NCI-H510A (cell line): ENCODE data around the gene LGALS9.
"Not testable (repeated sequence)": the region's sequence is repeated elsewhere in the genome, so short reads cannot be mapped to it uniquely, and the experiment has no call there.

Source experiments
- DNase-seq: peaks from one replicate; lab custom pipeline; 2025; lab: John Stamatoyannopoulos, UW

LGALS9 gene

DNA sequence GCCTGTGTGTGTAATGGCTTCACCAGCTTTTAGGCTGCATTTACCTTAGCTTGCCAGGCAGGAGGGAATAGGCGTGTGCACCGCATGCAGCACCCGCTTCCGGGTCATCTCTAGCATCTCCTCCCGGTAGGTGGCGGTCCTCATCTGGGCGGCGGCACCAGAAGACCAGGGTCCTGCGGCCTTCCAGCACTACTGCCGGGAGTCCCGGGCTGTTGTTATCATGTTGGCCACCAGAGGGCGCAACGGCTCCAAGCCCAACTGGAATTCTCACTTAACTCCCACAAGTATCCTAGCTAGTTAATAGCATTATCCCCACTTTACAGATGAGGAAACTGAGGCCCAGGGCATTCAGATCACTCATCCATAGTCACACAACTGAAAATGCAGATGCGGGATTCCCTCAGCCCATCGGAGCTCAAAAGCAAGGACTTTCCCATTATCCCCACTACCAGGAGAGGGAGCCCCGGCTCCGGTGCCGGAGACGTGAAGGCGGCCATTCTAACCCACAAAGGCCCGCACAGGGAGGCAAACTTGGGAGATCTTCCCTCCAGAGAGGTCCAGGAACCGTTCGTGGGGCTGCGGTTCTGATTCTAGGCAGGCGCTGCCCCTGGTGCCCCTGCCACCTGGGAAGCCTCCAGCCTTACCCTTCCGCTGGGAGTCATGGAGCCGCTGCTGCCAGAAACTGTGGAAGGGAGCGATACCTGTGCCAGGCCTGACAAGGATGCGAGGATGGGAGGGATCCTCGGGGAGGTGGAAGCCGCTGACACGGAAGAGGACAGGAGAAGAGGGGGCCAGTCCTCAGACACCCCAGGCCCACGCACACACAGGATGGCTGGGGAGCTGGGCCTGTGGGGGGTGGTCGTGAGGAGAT, 23.9 kb downstream of the LGALS9 start:
- DNase-seq, result peak; percentile 61

DNA sequence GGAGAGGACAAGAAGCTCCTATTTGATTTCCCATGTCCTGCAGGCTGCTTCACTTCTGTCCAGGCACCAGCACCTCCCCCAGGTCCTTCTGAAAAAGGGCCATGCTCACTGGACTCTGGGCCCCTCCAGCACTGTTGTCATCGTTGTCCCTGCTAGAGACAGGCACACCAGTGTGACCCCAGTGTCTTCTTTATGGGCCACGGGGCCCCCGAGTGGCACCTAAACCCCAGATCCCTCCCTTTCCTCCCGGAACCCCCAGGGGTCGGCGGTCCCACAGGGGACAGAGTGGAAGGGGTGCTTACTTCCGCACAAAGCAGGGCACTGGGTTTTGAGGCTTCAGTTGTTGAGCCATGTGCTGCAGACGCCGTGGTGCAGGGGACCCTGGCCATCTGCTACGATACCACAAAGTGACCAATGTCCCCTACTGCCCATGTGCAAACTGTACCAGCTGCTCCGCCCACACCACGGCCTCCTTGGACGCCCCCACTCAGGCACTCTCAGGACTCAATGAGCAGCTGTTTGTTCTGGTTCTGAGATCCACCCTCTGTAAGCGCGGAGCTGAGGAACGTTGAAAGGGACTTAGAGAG, 24.6 kb downstream of the LGALS9 start:
- not testable (repeated sequence) for DNase-seq

DNA sequence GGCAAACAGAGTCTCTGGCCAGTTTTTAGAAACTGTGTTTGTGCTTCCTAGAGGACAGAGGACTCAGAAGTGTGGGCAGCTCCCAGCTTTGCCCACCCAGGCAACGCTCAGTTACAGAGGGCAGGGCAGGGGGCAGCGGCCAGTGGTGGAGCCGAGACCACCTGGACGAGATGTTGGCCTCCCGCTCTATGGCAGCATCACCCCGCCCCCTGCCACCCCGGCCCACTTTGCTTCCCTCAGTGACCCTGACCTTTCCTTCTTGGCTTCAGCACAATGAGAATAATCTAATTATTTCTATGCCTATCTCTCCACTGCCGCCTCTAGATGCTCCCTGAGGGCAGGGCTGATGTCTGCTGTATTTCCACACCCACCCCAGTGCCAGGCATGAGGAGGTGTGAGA, 25.6 kb downstream of the LGALS9 start:
- DNase-seq, result not testable (repeated sequence)

DNA sequence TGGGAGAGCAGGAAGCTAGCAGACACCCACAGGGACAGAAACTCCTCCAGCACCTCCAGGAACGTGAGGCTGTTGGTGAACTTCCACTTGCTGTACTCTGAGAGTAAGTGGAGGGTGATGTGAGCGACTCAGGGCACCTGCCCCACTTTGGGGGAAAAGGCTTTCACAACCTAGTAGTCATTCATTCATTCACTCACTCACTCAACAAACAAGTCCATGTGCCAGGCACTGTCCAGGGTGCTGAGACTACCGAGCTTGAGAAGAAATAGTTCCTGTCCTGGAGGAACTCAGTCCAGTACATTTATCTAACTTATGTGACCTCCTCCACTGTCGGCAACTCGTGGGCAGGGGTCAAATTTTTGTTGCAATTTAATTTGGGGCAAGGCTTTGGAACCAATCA, 26.6 kb downstream of the LGALS9 start:
- no peak for DNase-seq

DNA sequence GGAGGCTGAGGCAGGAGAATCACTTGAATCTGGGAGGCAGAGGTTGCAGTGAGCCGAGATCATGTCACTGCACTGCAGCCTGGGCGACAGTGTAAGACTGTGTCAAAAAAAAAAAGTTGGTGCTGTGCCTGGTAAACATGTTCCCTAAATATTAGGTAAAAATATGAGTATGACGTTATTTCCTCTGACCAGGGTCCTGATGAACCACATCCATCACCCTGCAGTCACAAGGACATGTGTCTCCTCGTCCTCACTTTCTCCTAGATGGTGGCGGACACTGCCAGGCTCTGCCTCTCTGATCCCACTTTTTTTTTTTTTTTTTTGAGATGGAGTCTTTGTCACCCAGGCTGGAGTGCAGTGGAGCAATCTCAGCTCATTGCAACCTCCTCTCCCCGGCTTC, 28.7 kb downstream of the LGALS9 start:
- DNase-seq, result no peak

DNA sequence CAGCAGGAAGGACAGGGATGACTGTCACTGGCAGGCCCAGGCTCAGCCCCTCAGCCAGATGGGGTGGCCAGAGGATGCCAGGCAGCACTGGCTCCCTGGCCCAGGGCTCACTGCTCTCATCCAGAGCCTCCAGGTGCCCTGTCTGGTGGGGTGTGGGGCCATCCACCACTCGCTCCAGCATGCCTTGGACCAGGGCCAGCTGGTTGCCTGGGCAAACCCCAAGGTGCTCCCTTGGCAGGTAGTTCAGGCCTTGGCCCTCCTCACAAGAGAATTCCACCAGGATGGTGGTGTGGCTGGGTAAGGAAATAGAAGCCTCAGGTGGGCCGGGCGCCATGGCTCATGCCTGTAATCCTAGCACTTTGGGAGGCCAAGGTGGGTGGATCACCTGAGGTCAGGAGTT, 29.4 kb downstream of the LGALS9 start:
- no peak for DNase-seq

DNA sequence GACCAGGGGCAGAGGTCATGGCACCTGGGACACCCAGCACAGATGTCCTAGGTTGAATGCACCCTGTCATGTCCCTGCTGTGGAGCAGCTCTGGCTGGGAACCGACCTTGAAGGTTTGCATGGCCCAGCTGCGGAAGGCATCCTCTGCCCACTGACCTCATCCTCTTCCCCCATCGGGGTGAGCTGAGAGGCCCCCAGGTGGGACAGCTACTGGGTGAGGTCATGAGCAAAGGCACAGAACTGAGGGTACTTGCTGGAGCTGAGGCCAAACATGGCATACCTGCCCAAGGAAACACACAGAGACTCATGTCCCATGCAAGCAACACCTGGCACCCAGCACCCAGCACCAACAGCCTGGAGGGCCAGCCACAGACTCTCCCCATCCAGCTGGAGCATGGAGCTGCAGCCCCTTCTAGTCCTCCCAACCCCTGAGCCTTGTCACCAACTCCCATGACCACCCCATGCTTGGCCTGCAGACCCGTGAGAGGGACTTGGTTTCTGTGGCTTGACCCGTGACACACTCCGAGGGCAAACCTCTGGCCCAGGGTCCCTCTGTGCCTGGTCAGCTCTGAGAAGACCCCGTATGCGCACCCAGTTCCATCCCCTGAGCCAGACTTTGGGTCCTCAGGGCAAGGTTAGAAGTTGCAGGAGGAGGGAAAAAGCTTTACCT, 33.1 kb downstream of the LGALS9 start:
- no peak for DNase-seq

DNA sequence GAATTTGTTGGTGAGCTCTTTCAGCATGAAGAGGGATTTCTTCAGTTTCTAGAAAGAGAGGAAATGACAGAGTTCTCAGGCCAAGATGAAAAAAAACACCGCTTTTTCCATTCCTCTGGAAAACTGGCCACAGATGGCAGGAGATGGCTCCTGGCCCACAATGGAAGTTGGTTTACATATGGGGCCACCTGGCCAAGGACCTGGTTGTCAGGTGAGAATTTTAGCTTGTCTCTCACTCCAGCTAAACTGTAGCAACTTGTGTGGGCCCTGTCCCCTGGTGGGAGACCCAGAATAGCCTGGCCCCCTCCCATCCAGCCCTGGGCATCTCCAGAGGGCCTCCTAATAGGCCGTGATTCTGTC, 33.6 kb downstream of the LGALS9 start:
- no peak for DNase-seq

DNA sequence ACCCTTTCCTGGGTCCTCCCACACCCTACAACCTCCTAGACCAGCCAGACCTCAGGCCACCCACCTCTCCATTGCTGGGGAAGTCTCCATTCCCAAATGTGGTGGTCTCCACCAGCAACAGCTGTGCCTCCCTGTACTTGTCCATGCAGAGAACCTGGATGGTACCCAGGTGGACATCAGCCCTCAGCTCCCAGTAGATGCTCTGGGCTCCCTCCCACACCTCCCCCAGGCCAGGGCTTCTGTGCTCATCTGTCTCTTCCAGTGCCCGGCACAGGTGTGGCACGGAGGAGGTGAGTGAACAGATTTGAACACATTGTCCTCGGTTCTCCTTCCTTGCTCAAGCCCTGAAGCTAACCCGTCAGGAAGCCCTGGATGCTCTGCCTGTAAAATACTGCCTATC, 34.6 kb downstream of the LGALS9 start:
- DNase-seq, result no peak

DNA sequence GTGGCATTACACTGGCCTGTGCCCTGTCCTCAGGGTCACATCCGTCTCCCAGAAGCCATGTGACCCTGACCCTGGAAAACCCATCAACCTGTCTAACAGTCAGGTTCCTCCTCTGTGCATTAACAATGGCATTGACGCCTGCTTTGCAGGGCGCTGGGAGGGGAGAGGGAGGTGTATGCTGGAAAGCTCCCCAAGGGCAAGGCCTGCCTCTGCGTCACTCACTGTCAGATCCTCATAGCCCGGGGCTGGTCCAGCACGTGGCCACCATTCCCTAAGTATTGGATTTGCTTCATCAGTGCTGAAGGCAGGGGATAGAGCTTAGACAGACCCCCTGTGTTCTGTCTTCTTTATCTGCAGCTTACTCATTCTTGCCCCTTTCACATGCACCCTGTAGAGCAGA, 35.3 kb downstream of the LGALS9 start:
- DNase-seq, result not testable (repeated sequence)

DNA sequence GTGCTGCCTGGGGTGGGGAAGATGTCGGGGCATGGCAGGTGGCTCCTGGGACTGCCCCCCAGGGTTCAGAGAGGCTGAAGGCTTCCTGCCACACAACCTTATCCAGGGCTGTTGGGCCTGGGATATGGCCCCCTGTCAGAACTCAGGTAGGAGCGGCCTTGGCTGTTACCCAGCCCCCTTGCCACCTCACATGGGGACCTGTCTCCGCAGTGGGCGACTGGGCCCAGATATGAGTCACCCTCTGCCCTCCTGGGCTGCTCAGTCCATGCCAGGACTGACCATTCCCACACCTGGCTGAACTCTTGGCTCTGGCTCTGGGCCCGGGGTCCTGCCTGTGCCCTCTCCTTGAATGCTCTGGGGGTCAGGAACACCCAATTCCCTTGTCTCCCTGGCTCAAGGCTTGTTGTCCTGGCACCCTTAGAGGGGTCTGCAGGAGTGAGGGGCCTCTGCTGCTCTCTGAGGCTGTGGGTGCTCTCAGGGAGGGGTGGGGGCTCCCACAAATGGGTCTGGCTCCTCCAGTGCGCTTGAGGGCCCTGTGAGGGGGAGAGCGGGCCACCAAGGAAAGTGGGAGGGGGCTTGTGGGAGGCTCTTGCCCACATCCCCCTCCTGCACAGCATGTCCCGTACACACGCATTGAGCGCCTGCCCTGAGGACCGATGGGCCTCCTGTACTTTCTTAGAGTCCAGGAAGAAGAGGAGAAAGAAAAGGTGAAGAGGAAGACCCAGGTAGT, 36.0 kb downstream of the LGALS9 start:
- no peak for DNase-seq

DNA sequence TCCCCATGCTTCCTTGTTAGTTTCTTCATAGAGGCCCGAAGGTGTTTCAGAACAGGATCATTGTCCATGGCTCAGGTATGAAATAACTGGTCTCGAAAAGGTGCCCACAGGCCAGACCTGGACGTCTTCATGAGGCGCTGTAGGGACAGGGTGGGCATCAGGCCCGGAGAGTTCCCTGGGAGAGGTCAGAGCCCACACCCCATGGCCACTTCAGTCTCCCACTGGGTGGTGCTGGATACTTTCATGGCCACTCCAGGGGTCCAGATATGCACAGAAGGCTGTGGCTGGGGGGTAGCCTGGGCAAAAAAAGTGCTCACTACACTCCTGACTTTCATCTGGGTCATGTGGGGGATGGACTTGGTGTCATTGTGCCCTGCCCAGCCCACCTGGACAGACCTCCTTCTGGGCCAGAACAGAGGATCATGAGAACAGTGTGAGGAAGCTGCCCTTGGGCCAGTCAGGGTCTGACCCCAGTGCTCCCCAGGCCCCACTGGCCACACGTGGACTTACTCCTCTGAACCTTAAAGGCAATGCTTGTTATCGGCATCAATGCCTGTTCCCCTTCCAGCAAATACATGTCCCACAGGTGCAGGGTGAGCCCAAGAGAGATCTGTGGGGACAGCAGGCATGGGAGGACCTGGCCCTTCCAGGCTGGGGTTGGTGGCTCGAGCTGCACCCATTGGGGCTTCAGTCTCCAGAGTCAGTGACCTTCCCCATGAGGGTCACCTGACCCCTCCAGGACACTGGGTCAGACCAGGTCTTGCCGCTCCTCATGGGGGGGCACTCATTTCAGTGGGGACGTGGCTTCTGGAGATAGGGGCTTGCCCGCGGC, 36.9 kb downstream of the LGALS9 start:
- no peak for DNase-seq

DNA sequence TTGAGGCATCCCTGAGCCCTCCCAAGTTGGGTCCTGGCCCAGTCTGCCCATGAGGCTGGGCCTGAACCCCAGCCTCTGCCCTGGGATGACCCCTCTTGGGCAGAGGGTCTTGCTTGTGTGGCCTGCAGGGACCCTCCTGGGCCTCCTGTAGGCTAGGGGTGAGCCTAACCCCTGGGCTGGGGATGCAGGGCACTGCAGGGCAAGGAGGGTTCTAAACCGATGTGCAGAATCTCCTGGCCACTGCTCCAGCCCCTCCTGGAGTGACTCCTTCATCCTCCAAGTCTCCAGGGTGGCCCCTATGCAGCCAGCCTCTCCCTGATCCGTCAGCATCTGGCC, 37.5 kb downstream of the LGALS9 start:
- DNase-seq, result no peak

DNA sequence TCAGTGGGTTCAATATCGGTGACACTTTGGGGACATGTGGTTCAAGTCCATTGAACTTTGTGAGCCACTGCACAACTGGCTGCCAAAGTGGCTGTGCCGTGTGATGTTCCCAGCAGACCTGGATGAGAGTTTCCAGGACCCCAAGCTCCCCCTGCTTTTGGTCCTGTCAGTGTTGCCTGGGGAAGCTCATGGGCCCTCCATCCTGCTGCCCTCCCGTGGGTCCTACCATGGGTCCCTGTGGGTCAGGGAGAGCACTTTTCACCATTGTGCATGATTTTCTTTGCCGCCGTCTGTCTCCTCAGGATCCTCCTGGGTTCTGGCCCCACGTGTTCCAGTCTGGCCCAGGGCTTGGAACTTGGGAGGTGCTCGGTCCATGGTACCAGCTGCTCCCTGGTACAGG, 38.1 kb downstream of the LGALS9 start:
- DNase-seq, result no peak

DNA sequence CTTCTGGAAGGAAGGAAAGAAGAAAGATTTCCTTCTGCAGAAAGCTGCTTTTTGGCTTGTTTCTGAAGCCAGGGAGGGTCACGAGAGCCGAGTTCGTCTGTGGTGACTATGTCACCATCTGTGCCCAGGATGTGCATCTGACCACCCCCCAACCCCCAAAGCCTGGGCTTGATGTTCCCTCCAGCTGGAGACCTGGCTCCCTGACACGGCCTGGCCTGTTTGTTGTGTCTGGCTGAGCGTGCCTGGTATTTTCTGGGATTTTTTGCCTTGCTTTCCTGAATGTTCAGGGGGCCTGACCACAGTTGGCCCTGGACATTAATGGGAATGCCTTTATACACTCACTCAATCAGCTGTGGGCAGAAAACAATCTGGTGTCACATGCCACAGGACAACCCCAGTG, 38.9 kb downstream of the LGALS9 start:
- DNase-seq, result no peak

DNA sequence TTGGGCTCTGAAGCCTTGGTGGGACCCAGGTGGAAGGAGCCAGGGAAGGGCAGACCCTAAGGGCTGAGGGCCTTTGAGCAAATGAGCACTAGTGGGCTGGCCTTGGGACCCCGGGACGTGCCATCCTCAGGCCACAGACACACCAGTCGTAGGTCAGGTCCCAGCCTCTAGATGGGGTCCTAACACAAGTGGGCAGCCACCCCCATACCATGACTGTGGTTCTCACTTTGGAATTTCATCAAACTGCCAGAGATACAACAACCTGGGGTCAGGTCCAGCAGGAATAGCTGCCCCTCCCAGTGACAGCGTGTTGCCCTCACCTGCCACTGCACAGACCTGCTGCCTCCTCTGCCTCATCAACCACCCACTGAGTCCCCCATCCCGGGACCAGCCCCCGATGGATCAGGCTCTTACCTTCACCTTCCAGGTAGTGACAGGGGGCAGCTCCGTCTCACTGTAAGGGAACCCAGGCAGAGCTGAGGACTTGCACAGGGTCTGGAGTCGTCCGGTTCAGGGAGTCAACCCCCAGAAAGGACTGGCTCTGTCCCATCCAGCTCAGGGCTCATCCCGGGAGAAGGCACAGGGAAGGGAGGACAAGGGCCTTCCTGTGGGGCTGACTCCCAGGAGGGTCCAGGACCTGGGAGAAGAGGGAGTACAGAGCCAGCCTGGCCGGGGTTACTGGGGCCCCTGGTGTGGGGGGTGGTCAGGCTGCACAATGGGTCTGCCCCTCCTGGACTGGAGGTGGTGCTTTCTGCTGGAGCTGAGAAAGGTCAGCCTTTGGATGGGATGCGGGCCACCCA, 40.0 kb downstream of the LGALS9 start:
- DNase-seq, result no peak

DNA sequence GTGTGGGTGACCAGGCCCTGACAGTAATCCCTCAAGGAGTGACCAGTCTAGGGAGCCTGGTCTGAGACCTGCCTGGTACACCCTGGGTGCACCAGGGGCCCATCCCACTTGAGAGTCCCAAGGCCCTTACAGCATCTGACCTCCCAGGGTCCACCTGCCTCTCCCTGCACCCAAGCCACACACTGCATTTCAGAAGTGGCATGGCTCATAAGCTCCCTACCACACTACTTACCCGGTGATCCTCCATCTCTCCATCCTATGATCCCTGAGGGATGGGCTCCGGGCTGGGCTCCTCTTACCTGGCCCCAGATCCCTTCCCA, 40.6 kb downstream of the LGALS9 start:
- DNase-seq, result no peak

DNA sequence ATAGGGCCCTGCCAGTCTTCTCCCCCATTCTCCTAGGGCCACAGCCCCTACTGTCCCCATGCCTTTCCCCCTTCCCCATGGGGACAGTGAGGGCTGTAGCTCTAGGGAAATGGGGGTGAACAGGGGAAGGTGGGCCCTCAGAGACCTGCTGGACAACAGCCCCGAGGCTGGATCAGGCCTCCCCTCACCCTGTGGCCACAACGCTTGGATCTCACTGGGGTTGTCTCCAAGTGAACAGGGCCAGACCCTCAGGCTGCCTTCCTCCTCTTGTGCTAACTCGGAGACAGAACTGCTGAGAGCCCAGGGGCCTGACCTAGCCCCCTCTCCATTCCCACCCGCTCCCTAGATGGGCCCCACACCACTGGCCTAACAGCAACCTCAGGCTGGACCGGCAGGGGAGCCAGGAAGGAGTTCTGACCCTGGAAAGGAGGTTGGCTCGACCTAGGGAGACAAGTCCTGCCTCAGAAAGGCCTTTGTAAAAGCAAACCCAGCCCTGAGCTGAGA, 41.0 kb downstream of the LGALS9 start:
- DNase-seq, result not testable (repeated sequence)

DNA sequence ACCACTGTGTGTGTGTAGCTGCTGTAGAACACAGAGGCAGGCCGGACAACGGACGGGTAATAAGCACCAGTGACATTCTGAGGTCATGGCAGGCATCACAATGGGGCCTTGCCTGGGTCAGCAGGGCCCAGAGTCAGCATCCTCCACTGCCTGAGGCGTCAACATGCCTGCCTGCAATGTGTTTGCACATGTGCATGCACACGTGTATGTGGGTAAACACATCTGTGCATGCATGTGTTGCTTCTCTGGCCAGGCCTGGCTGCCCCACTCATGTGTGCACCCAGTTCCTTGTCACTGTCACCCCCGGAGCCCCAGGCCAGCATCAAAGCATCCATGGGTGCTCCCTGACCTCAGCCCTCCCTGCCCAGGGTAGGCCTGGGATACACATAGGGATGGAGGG, 43.3 kb downstream of the LGALS9 start:
- DNase-seq, result no peak

DNA sequence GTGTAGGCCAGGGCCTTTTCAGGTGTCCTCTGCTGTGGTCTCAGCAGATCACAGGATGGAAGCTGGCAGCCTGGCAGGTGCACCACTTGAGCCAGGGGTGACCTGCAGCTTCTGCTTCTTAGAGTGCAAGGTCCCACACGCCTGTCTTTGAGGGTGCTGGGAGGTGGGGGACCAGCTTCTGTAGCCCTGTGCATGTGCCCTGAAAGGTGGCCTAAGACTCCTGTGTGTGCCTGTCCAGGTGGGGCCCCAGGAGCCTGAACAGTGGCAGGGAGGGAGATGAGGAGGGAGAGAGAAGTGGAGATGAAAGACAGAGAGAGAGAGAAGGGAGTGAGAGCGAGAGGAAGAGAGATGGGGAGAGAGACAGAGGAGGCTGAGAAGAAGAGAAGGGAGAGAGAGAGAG, 46.2 kb downstream of the LGALS9 start:
- no peak for DNase-seq

DNA sequence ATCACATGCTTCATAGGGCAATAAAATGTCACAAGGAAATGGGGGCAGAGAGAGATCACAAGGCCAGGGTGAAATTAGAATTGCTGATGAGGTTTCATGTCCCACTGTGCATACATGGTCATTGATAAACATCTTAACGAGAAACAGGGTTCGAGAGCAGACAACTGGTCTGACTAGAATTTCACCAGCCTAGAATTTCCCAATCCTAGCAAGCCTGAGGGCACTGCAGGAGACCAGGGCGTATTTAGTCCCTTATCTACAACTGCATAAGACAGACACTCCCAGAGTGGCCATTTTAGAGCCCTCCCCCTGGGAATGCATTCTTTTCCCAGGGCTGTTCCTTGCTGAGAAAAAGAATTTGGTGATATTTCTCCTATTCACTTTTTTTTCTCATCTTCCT, 55.3 kb downstream of the LGALS9 start:
- DNase-seq, result not testable (repeated sequence)
